AG04450 (cell line): Measurements from ENCODE around the gene CLMN. TPM values are rescaled to one million over a fixed set of nuclear protein-coding genes. Genes with fewer than 3 reads are reported as not detected.

Experiments
- CTCF ChIA-PET: fragments of 300-600, 350-600 bp; formaldehyde crosslinking; extraction: SDS; loops from one replicate; lab custom pipeline; 2022; ENCODE audit warnings: antibody characterized with exemption, inconsistent platforms; lab: Charles Lee
- POLR2A ChIA-PET: fragments of 350-600 bp; formaldehyde crosslinking; extraction: SDS; loops from one replicate; lab custom pipeline; 2021; ENCODE audit warnings: antibody characterized with exemption, inconsistent platforms; lab: Yijun Ruan, JAX
- DNase-seq: peaks from one replicate; pipeline ENCODE4 v3.0.0-alpha.2; 2011; ENCODE audit warnings: low read depth, low spot score
- H3K27ac ChIP-seq: one replicate; pipeline ENCODE4 v1.5.1; 2012; ENCODE audit warnings: low read depth, low read length, control low read depth
- H3K27me3 ChIP-seq: one replicate; pipeline ENCODE4 v1.6.0; 2012; ENCODE audit warnings: low read length; ENCODE audit not compliant: control insufficient read depth, insufficient read depth
- H3K4me3 ChIP-seq: 2 replicates; pipeline ENCODE4 v1.5.1; 2011; ENCODE audit warnings: mild to moderate bottlenecking, low read depth, low read length, control low read depth
- H3K9me3 ChIP-seq: 2 replicates; pipeline ENCODE4 v1.5.1; 2012; ENCODE audit warnings: low read length; ENCODE audit not compliant: control insufficient read depth, insufficient read depth
- polyA plus RNA-seq: library from polyadenylated mRNA; depleted of rRNA; stranded (reverse); fragments of >200 nt; gene quantifications from 2 replicates; pipeline ENCODE4 v1.2.3, GENCODE V29; 2011
- TF ChIP-seq, protein P1 (sequence below): IDR thresholded peaks from 2 replicates; pipeline ENCODE4 v1.5.1; 2011; ENCODE audit warnings: low read depth, low read length, control low read depth, inconsistent platforms

Gene CLMN
- polyA plus RNA-seq, 1 experiment, result 0.09 TPM

GRCh38 chr14:95264271-95264973 is 55.3 kb downstream of the CLMN start:
- Histone ChIP-seq H3K4me3 (no peak overlapping the region), H3K27ac (no peak overlapping the region), H3K27me3 (no peaks in the 10 kb centered on the region), H3K9me3 (no peaks in the 10 kb centered on the region; the same call in 1 of the 2 replicates)
- TF ChIP-seq, protein P1, sequence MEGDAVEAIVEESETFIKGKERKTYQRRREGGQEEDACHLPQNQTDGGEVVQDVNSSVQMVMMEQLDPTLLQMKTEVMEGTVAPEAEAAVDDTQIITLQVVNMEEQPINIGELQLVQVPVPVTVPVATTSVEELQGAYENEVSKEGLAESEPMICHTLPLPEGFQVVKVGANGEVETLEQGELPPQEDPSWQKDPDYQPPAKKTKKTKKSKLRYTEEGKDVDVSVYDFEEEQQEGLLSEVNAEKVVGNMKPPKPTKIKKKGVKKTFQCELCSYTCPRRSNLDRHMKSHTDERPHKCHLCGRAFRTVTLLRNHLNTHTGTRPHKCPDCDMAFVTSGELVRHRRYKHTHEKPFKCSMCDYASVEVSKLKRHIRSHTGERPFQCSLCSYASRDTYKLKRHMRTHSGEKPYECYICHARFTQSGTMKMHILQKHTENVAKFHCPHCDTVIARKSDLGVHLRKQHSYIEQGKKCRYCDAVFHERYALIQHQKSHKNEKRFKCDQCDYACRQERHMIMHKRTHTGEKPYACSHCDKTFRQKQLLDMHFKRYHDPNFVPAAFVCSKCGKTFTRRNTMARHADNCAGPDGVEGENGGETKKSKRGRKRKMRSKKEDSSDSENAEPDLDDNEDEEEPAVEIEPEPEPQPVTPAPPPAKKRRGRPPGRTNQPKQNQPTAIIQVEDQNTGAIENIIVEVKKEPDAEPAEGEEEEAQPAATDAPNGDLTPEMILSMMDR, result no peak
- DNase-seq, result no peak
- POLR2A ChIA-PET, result no interaction called here
- CTCF ChIA-PET, result no interaction called here

GRCh38 chr14:95263527-95264231 is 56.0 kb downstream of the CLMN start:
- Histone ChIP-seq H3K27ac (no peak overlapping the region), H3K27me3 (no peaks in the 10 kb centered on the region), H3K9me3 (no peaks in the 10 kb centered on the region; the same call in 1 of the 2 replicates), H3K4me3 (no peak overlapping the region)
- no peak for DNase-seq
- POLR2A ChIA-PET, result no interaction called here
- TF ChIP-seq, protein P1, result no peak
- CTCF ChIA-PET, result no interaction called here

GRCh38 chr14:95262511-95262891 is 57.2 kb downstream of the CLMN start:
- Histone ChIP-seq H3K27ac (no peak overlapping the region), H3K4me3 (no peak overlapping the region), H3K27me3 (no peaks in the 10 kb centered on the region), H3K9me3 (no peaks in the 10 kb centered on the region; the same call in 1 of the 2 replicates)
- ChIA-PET CTCF (no interaction called here), POLR2A (no interaction called here)
- no peak for DNase-seq
- TF ChIP-seq, protein P1, result no peak

- TF ChIP-seq, protein P1, result no peak
- no peaks in the 10 kb centered on the region for H3K27me3 ChIP-seq
- POLR2A ChIA-PET, result no interaction called here
- H3K4me3 ChIP-seq, result no peak overlapping the region
- DNase-seq, result no peak
- no peak overlapping the region for H3K27ac ChIP-seq
- CTCF ChIA-PET, result interaction anchor here (0.6 kb wide), 1 partner anchor 1480 kb away, joined by 7 read pairs; no protein-coding TSS in a partner anchor
- no peaks in the 10 kb centered on the region; the same call in 1 of the 2 replicates for H3K9me3 ChIP-seq
These were observed 57.8 kb downstream of the CLMN start for GRCh38 chr14:95261616-95262510.
